Neutrophil (primary cell): ENCODE data around the gene PBLD.

Experiments used
- H3K27ac ChIP-seq: fragments of 200-600 bp; sonication (generic); 2 replicates; pipeline ENCODE4 v1.5.1; 2016; ENCODE audit warnings: mild to moderate bottlenecking, moderate library complexity
- H3K27me3 ChIP-seq: fragments of 200-600 bp; sonication (generic); 2 replicates; pipeline ENCODE4 v1.6.0; 2016; ENCODE audit warnings: mild to moderate bottlenecking
- H3K36me3 ChIP-seq: fragments of 200-600 bp; sonication (generic); 2 replicates; pipeline ENCODE4 v1.5.1; 2017
- H3K4me1 ChIP-seq, 2 experiments: fragments of 200-600 bp in 1 of 2; sonication (generic) in 1 of 2; 1 replicate in 1 of 2; 2 replicates in 1 of 2; pipeline versions ENCODE4 v1.5.1 to v1.6.1; 2013 to 2016; ENCODE audit warnings: low read depth in 1 of 2, low read length in 1 of 2, mild to moderate bottlenecking in 1 of 2, moderate library complexity in 1 of 2; ENCODE audit not compliant: control insufficient read depth in 1 of 2, insufficient read depth in 1 of 2
- H3K4me3 ChIP-seq, 2 experiments: fragments of 200-600 bp in 1 of 2; sonication (generic) in 1 of 2; 1 replicate in 1 of 2; 2 replicates in 1 of 2; pipeline ENCODE4 v1.5.1; 2013 to 2016; ENCODE audit warnings: low read depth in 1 of 2, low read length in 1 of 2, mild to moderate bottlenecking in 1 of 2, moderate library complexity in 1 of 2
- H3K9me3 ChIP-seq: fragments of 200-600 bp; sonication (generic); 2 replicates; pipeline ENCODE4 v1.5.1; 2016
- TF ChIP-seq, protein P1 (sequence below): fragments of 200-600 bp; sonication (generic); IDR thresholded peaks from 2 replicates; pipeline ENCODE4 v1.5.1; 2016; ENCODE audit warnings: antibody characterized with exemption

The PBLD gene

DNA sequence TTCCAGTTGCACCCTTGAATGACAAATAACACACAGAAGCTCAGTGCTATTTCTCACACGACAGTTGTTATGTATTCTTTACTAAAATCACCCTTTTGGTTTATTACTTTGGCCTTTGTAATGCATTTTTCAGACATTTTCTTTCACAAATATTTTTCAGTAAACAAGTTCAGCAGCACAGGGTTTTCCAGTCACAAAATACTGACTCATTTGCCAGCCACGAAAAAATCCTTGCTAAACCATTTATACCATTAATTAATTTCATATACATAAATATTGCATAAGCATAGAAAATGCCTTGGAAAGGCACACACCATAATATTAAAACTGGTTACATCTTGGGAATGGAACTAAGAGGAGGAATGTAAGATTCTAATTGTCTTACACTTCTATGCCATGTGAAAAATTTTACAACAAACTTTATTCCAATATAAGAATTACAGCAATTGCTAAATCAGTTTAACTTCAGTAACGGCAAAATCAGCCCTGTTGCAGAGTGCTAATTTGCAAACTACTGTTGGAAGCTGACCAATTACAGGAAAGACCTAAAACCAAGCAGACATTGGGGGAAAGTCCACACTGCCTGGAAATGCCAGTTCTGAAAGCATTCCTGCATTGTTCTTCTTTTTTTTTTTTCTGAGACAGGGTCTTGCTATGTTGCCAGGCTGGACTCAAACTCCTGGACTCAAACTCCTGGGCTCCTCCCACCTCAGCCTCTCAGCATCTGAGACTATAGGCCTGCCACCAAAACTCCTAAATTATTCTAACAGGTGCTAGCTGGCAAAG lies 31.6 kb upstream of the PBLD start:
- H3K4me1 ChIP-seq: no peaks in the 10 kb centered on the region
- no peak overlapping the region for H3K4me3 ChIP-seq
- H3K9me3 ChIP-seq: no peaks in the 10 kb centered on the region
- no peak overlapping the region for H3K27ac ChIP-seq
- TF ChIP-seq, protein P1, sequence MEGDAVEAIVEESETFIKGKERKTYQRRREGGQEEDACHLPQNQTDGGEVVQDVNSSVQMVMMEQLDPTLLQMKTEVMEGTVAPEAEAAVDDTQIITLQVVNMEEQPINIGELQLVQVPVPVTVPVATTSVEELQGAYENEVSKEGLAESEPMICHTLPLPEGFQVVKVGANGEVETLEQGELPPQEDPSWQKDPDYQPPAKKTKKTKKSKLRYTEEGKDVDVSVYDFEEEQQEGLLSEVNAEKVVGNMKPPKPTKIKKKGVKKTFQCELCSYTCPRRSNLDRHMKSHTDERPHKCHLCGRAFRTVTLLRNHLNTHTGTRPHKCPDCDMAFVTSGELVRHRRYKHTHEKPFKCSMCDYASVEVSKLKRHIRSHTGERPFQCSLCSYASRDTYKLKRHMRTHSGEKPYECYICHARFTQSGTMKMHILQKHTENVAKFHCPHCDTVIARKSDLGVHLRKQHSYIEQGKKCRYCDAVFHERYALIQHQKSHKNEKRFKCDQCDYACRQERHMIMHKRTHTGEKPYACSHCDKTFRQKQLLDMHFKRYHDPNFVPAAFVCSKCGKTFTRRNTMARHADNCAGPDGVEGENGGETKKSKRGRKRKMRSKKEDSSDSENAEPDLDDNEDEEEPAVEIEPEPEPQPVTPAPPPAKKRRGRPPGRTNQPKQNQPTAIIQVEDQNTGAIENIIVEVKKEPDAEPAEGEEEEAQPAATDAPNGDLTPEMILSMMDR: no peak
- peaks cover 38% of the 10 kb centered on the region for H3K36me3 ChIP-seq
- no peaks in the 10 kb centered on the region for H3K27me3 ChIP-seq

DNA sequence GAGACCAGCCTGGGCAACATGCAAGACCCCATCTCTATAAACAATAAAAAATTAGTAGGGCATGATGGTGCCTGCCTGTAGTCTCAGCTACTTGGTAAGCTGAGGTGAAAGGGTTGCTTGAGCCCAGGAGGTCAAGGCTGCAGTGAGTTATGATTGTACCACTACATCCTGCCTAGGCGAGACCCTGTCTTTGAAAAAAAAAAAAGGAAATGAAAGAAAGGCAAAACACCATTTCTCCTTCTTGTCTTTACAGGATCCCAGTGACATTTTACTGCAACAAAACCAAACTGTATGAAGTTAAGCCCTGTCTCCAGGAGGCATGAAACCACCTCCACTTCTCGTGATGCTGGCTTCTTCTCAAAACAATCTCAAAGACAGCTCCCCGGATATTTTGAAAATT lies 29.9 kb upstream of the PBLD start:
- Histone ChIP-seq H3K4me3 (no peak overlapping the region), H3K27me3 (no peaks in the 10 kb centered on the region), H3K36me3 (peaks cover 45% of the 10 kb centered on the region), H3K4me1 (no peaks in the 10 kb centered on the region), H3K9me3 (no peaks in the 10 kb centered on the region), H3K27ac (no peak overlapping the region)
- TF ChIP-seq, protein P1: no peak

DNA sequence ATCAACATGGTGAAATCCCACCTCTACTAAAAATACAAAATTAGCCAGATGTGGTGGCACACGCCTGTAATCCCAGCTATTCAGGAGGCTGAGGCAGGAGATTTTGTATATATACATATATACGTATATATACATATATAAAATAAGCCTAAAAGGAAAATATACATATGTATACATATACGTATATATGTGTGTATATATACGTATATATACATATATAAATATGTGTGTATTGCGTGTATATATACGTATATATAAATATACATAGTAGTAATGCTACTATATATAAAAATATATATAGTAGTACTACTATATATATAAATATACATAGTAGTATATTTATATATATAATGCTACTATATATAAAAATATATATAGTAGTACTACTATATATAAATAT lies 26.5 kb upstream of the PBLD start:
- H3K27ac ChIP-seq: no peak overlapping the region
- H3K36me3 ChIP-seq: peaks cover 54% of the 10 kb centered on the region
- H3K4me1 ChIP-seq: no peaks in the 10 kb centered on the region
- no peaks in the 10 kb centered on the region for H3K27me3 ChIP-seq
- no peak overlapping the region for H3K4me3 ChIP-seq
- TF ChIP-seq, protein P1: no peak
- H3K9me3 ChIP-seq: no peaks in the 10 kb centered on the region

DNA sequence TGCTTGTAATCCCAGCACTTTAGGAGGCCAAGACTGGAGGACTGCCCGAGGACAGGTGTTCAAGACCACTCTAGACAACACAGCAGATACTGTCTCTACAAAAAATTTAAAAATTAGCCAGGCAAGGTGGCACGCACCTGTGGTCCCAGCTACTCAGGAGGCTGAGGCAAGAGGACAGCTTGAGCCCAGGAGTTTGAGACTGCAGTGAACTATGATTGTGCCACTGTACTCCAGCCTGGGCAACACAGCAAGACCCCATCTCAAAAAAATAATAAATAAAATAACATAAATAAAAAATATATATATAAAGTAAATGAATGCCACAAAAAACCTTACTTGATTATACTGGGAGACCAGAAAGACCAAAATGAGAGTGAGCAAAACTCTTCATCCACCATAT lies 20.8 kb upstream of the PBLD start:
- Histone ChIP-seq H3K4me1 (no peaks in the 10 kb centered on the region), H3K27me3 (no peaks in the 10 kb centered on the region), H3K27ac (no peak overlapping the region), H3K9me3 (no peaks in the 10 kb centered on the region), H3K4me3 (no peak overlapping the region), H3K36me3 (peaks cover 40% of the 10 kb centered on the region)
- TF ChIP-seq, protein P1: no peak

DNA sequence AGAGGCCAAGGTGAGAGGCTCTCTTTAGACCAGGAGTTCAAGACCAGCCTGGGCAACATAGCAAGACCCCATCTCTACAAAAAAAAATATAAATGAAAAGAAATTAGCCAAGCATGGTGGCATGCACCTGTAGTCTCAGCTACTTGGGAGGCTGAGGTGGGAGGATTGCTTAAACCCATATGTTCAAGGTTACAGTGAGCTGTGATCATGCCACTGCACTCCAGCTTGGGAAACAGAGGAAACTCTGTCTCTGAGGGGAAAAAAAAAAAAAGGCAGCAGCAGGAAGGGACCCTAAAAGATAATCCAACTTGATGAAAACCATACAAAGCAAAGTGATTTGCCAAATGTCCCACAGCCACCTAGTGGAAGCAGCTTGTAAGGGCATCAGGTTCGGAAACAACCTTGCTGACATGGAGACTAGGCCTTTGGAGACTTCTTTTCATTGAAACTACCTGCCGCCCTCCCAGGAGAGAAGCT lies 15.6 kb upstream of the PBLD start:
- no peaks in the 10 kb centered on the region for H3K27me3 ChIP-seq
- H3K4me3 ChIP-seq: no peak overlapping the region
- peaks cover 55% of the 10 kb centered on the region for H3K36me3 ChIP-seq
- TF ChIP-seq, protein P1: peak; percentile 57
- H3K9me3 ChIP-seq: no peaks in the 10 kb centered on the region
- H3K4me1 ChIP-seq: no peaks in the 10 kb centered on the region
- no peak overlapping the region for H3K27ac ChIP-seq
